T47D (cell line): ENCODE data around the gene PAFAH1B2.

Experiments
- DNase-seq, 2 experiments: peaks; one replicate each; pipeline versions ENCODE4 v3.0.0 to v3.0.0-alpha.2; 2011 to 2012; ENCODE audit warnings: low read depth in 1 of 2, low spot score in 1 of 2
- JUND ChIP-seq: IDR thresholded peaks from 2 replicates; pipeline ENCODE4 v1.6.1; 2012; ENCODE audit warnings: low read depth
- in situ Hi-C: cut with HindIII; loops from 2 replicates; pipeline ENCODE4 v1.10.0; 2016; ENCODE audit warnings: low sequenced_read_pairs, low pct_unique_long_range_greater_than_20kb

Gene PAFAH1B2

GRCh38 chr11:117171404-117172061, 27.4 kb downstream of the PAFAH1B2 start:
- no peak for TF ChIP-seq JUND
- DNase-seq = no peak
- in situ Hi-C loops = no loop called here

- in situ Hi-C loops = no loop called here
- no peak for TF ChIP-seq JUND
- DNase-seq = no peak
Observed at GRCh38 chr11:117172724-117173421, 28.8 kb downstream of the PAFAH1B2 start.

- in situ Hi-C loops = no loop called here
- no peak for DNase-seq
- TF ChIP-seq JUND = no peak
Observed at GRCh38 chr11:117175104-117175503, 31.0 kb downstream of the PAFAH1B2 start.

GRCh38 chr11:117175781-117176180, 31.7 kb downstream of the PAFAH1B2 start:
- in situ Hi-C loops = no loop called here
- DNase-seq = no peak
- TF ChIP-seq JUND = no peak

GRCh38 chr11:117176186-117176585, 32.1 kb downstream of the PAFAH1B2 start:
- in situ Hi-C loops = no loop called here
- no peak for TF ChIP-seq JUND
- no peak for DNase-seq

- in situ Hi-C loops = no loop called here
- no peak for DNase-seq
Observed at GRCh38 chr11:117177534-117178209, 33.6 kb downstream of the PAFAH1B2 start.

GRCh38 chr11:117178210-117179034, 34.3 kb downstream of the PAFAH1B2 start, which contains the start of gene SIDT2:
Gene SIDT2 (plus strand): TSS chr11:117178743. CDS start chr11:117179264, 521 bp downstream.
- no peak for TF ChIP-seq JUND
- DNase-seq = peak; percentile 94 to 95
- in situ Hi-C loops = no loop called here

More at GRCh38 chr11:117177534-117178209, 33.6 kb downstream of the PAFAH1B2 start:
- TF ChIP-seq JUND = no peak

GRCh38 chr11:117179048-117179999, 35.2 kb downstream of the PAFAH1B2 start:
- in situ Hi-C loops = no loop called here
- no peak for TF ChIP-seq JUND
- peak in 1 of 2 experiments; percentile 36 for DNase-seq

- TF ChIP-seq JUND = no peak
- in situ Hi-C loops = no loop called here
- DNase-seq = no peak
Observed at GRCh38 chr11:117180020-117180419, 35.9 kb downstream of the PAFAH1B2 start.

GRCh38 chr11:117180661-117181585, 36.8 kb downstream of the PAFAH1B2 start:
- in situ Hi-C loops = no loop called here
- TF ChIP-seq JUND = no peak
- peak; percentile 65 to 92 for DNase-seq
